ACC112 (cell line): ENCODE data around the gene ZMYND15.

ENCODE experiments used
- H2AFZ ChIP-seq: fragments of 200-600 bp; sonication (generic); one replicate; pipeline ENCODE4 v1.6.0; 2017; ENCODE audit warnings: antibody characterized with exemption, low read length; ENCODE audit not compliant: unreplicated experiment
- H3K27ac ChIP-seq: fragments of 200-600 bp; sonication (generic); 2 replicates; pipeline ENCODE4 v1.5.1; 2014; ENCODE audit warnings: low read depth, mild to moderate bottlenecking, antibody characterized with exemption, low read length, moderate library complexity
- H3K27me3 ChIP-seq: fragments of 200-600 bp; sonication (generic); 2 replicates; pipeline ENCODE4 v1.6.1; 2014; ENCODE audit warnings: mild to moderate bottlenecking, antibody characterized with exemption, low read length, moderate library complexity, mixed read lengths; ENCODE audit not compliant: insufficient read depth
- H3K36me3 ChIP-seq: fragments of 200-600 bp; sonication (generic); 2 replicates; pipeline ENCODE4 v1.6.1; 2016; ENCODE audit warnings: mild to moderate bottlenecking, antibody characterized with exemption, low read length, moderate library complexity, mixed read lengths; ENCODE audit not compliant: insufficient read depth
- H3K4me1 ChIP-seq: fragments of 200-600 bp; sonication (generic); one replicate; pipeline ENCODE4 v1.6.1; 2016; ENCODE audit warnings: low read length, mixed read lengths; ENCODE audit not compliant: insufficient read depth, unreplicated experiment, control insufficient read depth
- H3K4me3 ChIP-seq: fragments of 200-600 bp; sonication (generic); 2 replicates; pipeline ENCODE4 v1.5.1; 2014; ENCODE audit warnings: mild to moderate bottlenecking, low read depth, low read length
- H3K79me2 ChIP-seq: fragments of 200-600 bp; sonication (generic); one replicate; pipeline ENCODE4 v1.6.0; 2016; ENCODE audit warnings: low read length; ENCODE audit not compliant: control insufficient read depth, unreplicated experiment, insufficient read depth

The ZMYND15 gene

GRCh38 chr17:4743898-4744297 lies 4.3 kb downstream of the ZMYND15 start:
- peaks cover 2% of the 10 kb centered on the region for H3K4me1 ChIP-seq
- peaks cover 29% of the 10 kb centered on the region for H3K27me3 ChIP-seq
- H2AFZ ChIP-seq, result no peak overlapping the region
- H3K27ac ChIP-seq, result no peak overlapping the region
- no peak overlapping the region for H3K4me3 ChIP-seq
- H3K79me2 ChIP-seq, result no peaks in the 10 kb centered on the region
- H3K36me3 ChIP-seq, result no peaks in the 10 kb centered on the region

GRCh38 chr17:4744999-4745969 lies 5.7 kb downstream of the ZMYND15 start:
- no peak overlapping the region for H3K4me3 ChIP-seq
- no peak overlapping the region for H3K27ac ChIP-seq
- no peaks in the 10 kb centered on the region for H3K36me3 ChIP-seq
- H3K27me3 ChIP-seq, result peaks cover 27% of the 10 kb centered on the region
- no peaks in the 10 kb centered on the region for H3K79me2 ChIP-seq
- no peaks in the 10 kb centered on the region for H3K4me1 ChIP-seq
- no peak overlapping the region for H2AFZ ChIP-seq

- H3K4me1 ChIP-seq, result no peaks in the 10 kb centered on the region
- H3K27me3 ChIP-seq, result peaks cover 28% of the 10 kb centered on the region
- H3K27ac ChIP-seq, result no peak overlapping the region
- no peaks in the 10 kb centered on the region for H3K79me2 ChIP-seq
- H3K36me3 ChIP-seq, result no peaks in the 10 kb centered on the region
- H2AFZ ChIP-seq, result no peak overlapping the region
- no peak overlapping the region for H3K4me3 ChIP-seq
These were observed 8.2 kb downstream of the ZMYND15 start for GRCh38 chr17:4747847-4748246.

GRCh38 chr17:4748686-4749085 lies 9.1 kb downstream of the ZMYND15 start:
- Histone ChIP-seq H3K4me1 (no peaks in the 10 kb centered on the region), H3K79me2 (no peaks in the 10 kb centered on the region), H3K4me3 (no peak overlapping the region), H3K36me3 (no peaks in the 10 kb centered on the region), H3K27ac (no peak overlapping the region), H2AFZ (no peak overlapping the region), H3K27me3 (peaks cover 30% of the 10 kb centered on the region)

- Histone ChIP-seq H3K79me2 (no peaks in the 10 kb centered on the region), H3K4me3 (no peak overlapping the region), H2AFZ (no peak overlapping the region), H3K4me1 (no peaks in the 10 kb centered on the region), H3K27me3 (peaks cover 39% of the 10 kb centered on the region), H3K27ac (no peak overlapping the region), H3K36me3 (no peaks in the 10 kb centered on the region)
These were observed 11.0 kb downstream of the ZMYND15 start for GRCh38 chr17:4750606-4751005.

- H3K36me3 ChIP-seq, result no peaks in the 10 kb centered on the region
- peaks cover 36% of the 10 kb centered on the region for H3K27me3 ChIP-seq
- H3K4me1 ChIP-seq, result no peaks in the 10 kb centered on the region
- H3K79me2 ChIP-seq, result no peaks in the 10 kb centered on the region
- H3K4me3 ChIP-seq, result no peak overlapping the region
- no peak overlapping the region for H3K27ac ChIP-seq
- H2AFZ ChIP-seq, result no peak overlapping the region
These were observed 12.3 kb downstream of the ZMYND15 start for GRCh38 chr17:4751932-4752331.

- Histone ChIP-seq H3K79me2 (no peaks in the 10 kb centered on the region), H3K27ac (no peak overlapping the region), H3K4me1 (no peaks in the 10 kb centered on the region), H2AFZ (no peak overlapping the region), H3K36me3 (no peaks in the 10 kb centered on the region), H3K4me3 (no peak overlapping the region), H3K27me3 (peaks cover 42% of the 10 kb centered on the region)
These were observed 13.8 kb downstream of the ZMYND15 start for GRCh38 chr17:4753392-4753791.

- Histone ChIP-seq H3K4me3 (no peak overlapping the region), H3K27me3 (peaks cover 16% of the 10 kb centered on the region), H3K36me3 (no peaks in the 10 kb centered on the region), H3K27ac (no peak overlapping the region), H3K79me2 (no peaks in the 10 kb centered on the region), H2AFZ (no peak overlapping the region), H3K4me1 (no peaks in the 10 kb centered on the region)
These were observed 20.2 kb downstream of the ZMYND15 start for GRCh38 chr17:4759776-4760236.

- Histone ChIP-seq H3K27ac (no peak overlapping the region), H3K27me3 (no peaks in the 10 kb centered on the region), H2AFZ (no peak overlapping the region), H3K36me3 (no peaks in the 10 kb centered on the region), H3K4me3 (no peak overlapping the region), H3K4me1 (no peaks in the 10 kb centered on the region), H3K79me2 (no peaks in the 10 kb centered on the region)
These were observed 25.0 kb downstream of the ZMYND15 start for GRCh38 chr17:4764595-4764994.

GRCh38 chr17:4766201-4766600 lies 26.6 kb downstream of the ZMYND15 start:
- H3K27ac ChIP-seq, result no peak overlapping the region
- no peaks in the 10 kb centered on the region for H3K79me2 ChIP-seq
- no peaks in the 10 kb centered on the region for H3K27me3 ChIP-seq
- no peaks in the 10 kb centered on the region for H3K36me3 ChIP-seq
- no peak overlapping the region for H3K4me3 ChIP-seq
- no peak overlapping the region for H2AFZ ChIP-seq
- peaks cover 4% of the 10 kb centered on the region for H3K4me1 ChIP-seq

GRCh38 chr17:4766723-4767122 lies 27.1 kb downstream of the ZMYND15 start:
- Histone ChIP-seq H3K4me3 (no peak overlapping the region), H2AFZ (no peak overlapping the region), H3K36me3 (no peaks in the 10 kb centered on the region), H3K4me1 (peaks cover 4% of the 10 kb centered on the region), H3K27ac (no peak overlapping the region), H3K79me2 (no peaks in the 10 kb centered on the region), H3K27me3 (peaks cover 2% of the 10 kb centered on the region; the same call in 1 of the 2 replicates)
